NCI-H82 (cell line): ENCODE data around the gene STMN3.
"Not testable (repeated sequence)": the region's sequence is repeated elsewhere in the genome, so short reads cannot be mapped to it uniquely, and the experiment has no call there.

Experiments used
- DNase-seq: peaks from one replicate; lab custom pipeline; 2025; lab: John Stamatoyannopoulos, UW

STMN3 gene

DNA sequence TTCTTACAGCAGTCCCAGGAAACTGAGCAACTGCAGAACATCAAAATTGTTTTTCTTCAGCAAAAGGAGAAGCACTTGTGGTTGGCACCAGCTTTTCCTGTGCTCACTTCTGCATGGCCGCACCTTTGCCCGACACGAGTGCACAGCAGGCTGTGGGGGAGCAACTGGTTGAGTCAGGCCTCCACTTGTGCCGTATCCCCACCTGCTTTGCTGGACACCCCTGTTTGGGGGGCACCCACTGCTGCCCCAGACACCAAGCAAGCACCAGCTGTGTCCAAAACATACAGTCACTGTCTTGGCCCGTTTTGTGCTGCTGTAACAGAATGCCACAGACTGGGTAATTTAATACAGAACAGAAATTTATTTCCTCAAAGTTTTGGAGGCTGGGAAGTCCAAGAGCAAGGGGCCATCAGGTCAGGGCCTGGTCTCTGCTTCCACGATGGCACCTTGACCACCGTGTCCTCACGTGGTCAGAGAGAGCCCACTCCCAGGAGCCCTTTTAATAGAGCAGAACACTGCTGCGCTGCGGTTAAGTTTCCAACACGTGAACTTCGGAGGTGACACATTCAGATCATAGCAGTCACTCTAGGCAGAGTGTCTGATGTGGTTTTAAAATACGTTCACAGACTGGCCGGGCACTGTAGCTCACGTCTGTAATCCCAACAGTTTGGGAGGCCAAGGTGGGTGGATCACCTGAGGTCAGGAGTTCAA lies 17.6 kb downstream of the STMN3 start:
- DNase-seq, result no peak

DNA sequence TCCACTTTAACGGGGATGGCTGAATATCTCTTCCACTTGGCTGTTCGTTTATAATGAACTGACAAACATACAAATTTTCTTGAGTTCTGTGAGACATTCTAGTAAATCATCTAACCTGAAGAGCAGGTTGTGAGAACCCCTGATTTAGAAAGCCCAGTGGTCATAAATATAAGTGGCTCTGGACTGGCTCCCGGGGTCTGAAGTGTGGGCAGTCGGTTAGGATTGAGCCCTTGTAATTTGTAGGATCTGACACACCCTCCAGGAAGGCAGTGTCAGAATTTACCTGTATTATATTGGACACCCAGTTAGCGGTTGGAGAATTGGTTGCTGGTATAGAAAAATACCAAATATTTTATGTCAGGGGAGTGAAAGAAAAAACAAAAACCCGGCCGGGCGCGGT lies 19.5 kb downstream of the STMN3 start:
- DNase-seq, result no peak

DNA sequence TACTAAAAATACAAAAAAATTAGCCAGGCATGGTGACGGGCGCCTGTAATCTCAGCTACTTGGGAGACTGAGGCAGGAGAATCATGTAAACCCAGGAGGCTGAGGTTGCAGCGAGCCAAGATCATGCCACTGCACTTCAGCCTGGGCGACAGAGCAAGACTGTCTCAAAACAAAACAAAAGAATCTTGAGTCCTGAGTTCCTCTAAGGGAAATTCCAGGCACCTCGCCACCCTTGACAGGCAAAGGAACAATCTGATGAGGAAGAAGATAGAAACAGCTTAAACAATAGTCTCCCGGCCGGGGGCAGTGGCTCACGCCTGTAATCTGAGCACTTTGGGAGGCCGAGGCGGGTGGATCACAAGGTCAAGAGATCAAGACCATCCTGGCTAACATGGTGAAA lies 21.8 kb downstream of the STMN3 start:
- DNase-seq, result not testable (repeated sequence)

DNA sequence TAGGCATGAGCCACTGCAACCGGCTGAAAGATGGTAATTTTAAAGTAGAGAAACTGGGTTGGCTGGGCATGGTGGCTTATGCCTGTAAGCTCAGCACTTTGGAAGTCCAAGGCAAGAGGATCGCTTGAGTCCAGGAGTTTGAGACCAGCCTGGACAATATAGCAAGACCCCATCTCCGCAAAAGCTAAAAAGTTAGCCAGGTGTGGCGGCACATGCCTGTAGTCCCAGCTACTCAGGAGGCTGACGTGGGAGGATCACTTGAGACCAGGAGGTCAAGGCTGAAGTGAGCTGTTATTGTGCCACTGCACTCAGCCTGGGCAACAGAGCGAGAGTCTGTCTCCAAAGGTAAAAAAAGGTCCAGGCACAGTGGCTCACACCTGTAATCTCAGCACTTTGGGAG lies 22.3 kb downstream of the STMN3 start:
- not testable (repeated sequence) for DNase-seq

DNA sequence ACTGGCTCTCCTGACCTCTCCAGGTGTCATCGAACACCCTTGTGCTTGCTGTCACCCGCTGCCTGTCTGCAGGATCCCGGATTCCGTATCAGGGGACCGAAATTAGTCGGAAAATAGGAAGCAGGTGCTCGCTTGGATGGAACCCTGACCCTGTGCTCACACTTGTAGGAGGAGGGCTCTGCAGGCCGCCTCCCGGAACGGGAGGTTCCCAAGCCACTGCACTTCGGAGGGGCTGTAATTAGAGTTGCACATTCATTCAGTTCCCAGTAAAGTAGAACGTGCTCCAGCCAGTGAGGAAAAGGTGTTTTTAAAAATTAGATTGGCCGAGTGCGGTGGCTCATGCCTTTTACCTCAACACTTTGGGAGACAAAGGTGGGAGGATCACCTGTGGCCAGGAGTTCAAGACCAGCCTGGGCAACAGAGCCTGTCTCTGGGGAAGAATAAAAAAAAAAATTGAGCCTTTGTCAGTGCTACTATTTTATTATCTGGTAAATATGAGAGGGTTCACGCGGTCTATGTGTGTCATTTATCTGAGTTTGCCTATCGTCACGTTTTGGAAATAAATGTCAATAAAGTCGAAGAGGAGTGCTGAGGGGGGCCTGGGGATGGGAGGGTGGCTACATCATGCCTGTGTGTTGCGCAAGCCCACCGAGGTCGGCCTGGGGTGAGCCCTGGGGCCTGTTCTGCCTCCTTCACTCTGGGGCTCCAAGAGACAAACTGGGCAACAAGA lies 24.8 kb downstream of the STMN3 start:
- DNase-seq, result peak; percentile 93

DNA sequence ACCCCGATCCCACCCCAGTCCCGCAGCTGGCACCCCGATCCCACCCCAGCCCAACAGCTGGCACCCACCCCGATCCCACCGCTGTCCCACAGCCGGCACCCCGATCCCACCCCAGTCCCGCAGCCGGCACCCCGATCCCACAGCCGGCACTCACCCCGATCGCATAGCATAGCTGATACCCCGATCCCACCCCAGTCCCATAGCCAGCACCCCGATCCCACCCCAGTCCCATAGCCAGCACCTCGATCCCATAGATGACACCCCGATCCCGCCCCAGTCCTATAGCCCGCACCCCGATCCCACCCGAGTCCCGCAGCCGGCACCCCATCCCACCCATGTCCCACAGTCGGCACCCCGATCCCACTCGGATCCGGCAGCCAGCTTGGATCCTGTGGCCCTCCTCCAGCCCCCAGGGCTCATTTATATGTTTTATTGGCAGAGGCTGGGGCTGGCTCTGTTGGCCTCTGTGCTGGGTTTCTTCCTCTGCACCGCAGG lies 25.4 kb downstream of the STMN3 start:
- no peak for DNase-seq

DNA sequence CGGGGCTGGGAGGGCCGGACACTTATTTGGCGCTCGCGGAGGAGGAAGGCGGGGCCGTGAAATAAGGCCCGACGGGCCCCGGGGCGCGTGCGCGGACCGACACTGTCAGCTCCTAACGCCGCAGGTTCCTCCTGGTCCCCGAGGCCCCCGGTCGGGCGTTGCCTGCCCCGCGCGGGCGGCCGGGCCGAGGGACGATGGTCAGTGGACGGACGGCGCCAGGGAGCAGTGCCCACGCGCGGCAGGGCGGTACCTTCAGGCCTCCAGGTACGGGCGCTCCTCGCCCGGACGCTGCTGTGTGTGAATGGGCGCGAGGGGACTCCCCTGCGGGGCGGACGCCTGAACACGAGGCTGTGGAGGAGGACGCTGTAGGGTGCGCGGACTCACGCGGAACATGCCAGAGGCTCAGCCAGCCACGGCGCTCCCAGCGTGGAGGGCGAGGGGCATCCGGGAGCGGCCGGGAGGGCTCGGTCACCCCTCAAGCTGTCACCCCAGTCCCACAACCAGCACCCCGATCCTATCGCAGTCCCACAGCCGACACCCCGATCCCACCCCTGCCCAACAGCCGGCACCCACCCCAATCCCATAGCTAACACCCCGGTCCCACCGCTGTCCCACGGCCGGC lies 26.0 kb downstream of the STMN3 start:
- DNase-seq, result peak; percentile 97

DNA sequence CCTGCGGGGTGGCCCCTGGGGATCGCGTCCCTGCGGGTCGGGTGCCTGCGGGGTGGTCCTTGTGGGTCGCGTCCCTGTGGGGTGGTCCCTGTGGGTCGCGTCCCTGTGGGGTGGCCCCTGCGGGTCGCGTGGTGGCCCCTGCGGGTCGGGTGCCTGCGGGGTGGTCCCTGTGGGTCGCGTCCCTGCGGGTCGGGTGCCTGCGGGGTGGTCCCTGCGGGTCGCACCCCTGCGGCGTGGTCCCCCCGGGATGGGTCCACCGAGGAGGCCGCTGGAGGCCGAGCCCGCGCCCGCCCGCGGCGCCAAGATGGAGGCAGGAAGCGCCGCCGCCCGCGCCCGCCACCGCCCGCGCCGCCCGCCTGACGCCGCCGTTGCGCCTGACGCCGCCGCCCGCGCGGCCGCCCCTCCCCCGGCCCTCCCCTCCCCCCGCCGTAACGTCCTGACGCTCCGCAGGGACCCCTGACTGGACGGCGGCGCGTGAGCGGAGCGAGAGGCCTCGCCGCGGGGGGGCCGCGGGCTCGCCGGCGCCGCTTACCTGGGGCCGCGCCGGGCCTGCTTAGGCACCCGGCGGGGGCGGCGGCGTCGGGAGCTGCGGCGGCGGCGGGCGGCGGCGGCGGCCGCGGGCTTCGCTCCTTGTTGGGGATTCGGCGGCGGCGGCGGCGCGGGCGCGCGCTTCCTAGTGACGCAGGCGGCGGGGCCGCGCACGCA lies 26.6 kb downstream of the STMN3 start, which contains the start of gene GMEB2:
Gene GMEB2 (minus strand): TSS at position 678 of the 705 bp plus-strand sequence. CDS start 7,704 bp downstream, outside the sequence.
- DNase-seq, result peak; percentile 91

DNA sequence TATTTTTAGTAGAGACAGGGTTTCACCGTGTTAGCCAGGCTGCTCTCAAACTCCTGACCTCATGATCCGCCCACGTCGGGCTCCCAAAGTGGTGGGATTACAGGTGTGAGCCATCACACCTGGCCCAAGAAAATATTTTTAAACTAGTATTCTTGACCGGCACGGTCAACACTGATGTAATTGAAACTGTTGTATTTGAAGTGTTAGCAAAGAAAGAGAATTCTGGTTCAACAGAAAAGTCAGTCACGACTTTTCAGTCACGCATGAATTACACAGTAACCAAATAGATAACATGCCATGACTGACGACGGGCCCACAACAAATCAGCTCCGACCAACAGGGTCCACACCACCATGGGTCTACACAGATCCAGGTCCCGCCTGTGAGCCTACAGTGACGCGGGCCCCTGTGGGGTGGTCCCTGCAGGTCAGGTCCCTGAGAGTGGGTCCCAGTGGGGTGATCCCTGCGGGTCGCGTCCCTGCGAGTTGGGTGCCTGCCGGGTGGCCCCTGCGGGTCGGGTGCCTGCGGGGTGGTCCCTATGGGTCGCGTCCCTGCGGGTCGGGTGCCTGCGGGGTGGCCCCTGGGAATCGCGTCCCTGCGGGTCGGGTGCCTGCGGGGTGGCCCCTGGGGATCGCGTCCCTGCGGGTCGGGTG lies 27.3 kb downstream of the STMN3 start:
- peak; percentile 42 for DNase-seq

DNA sequence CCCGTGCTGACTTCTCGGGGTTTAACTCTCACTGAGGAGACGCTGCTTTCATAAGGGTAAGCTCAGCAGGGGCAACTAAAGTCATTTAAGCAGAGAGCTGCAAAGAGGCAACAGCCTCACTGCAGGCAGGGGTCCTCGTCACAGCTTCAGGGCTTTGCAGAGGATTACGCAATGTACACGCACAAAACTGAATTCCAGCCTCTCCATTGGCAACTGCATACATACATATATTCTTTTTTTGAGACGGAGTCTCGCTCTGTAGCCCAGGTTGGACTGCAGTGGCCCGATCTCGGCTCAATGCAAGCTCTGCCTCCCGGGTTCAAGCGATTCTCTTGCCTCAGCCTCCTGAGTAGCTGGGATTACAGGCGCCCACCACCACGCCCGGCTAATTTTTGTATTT lies 28.7 kb downstream of the STMN3 start:
- peak; percentile 22 for DNase-seq

DNA sequence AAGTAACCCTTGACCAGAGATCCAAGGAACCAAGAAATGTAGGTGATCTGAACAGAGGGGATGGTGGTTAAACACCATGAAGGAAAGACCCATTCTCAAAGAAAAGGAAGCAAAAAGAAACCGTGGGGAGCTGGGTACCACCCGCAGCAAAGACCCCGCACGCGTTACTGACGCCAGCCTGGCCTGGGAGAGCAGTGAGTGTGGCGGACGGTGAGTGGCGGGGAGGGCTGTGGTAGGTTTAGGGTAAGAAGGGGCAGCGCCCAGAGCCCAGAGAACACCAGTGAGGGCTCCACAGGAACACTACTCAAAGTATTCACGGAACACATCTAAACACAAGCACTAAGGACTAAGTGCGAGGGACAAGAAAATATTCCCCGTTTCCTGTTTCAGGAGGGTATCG lies 30.5 kb downstream of the STMN3 start:
- no peak for DNase-seq

DNA sequence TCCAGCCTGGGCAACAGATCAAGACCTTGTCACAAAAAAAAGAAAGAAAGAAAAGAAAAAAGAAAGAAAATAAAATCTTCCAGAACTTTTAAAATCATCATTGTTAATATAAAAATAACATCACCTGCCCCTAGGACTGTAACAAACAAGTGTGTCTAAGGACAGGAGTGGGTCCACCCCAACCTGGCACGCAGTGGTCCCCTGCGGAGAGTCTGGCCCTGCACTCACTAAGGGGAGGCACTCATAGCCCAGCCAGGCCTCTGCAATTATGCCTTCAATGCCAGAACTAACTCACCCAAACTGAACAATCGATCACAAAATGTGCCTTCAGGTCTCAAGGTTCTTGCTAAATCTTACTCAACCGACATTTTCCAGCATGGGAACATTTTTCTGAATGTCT lies 31.1 kb downstream of the STMN3 start:
- no peak for DNase-seq

DNA sequence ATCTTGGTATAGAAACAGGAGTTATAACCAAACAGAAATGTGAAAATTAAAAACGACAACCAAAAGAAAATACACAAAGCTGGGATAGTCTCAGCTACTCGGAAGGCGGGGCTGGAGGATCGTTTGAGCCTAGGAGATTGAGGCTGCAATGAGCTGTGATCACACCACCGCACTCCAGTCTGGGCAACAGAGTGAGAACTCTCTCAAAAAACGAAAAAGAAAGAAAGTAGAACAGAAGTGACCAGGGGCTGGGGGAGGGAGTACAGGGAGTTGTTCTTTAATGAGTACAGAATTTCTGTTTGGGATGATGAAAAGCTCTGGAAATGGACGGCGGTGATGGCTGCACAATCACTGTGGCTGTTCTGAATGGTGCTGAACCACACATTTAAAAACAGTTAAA lies 32.2 kb downstream of the STMN3 start:
- no peak for DNase-seq

DNA sequence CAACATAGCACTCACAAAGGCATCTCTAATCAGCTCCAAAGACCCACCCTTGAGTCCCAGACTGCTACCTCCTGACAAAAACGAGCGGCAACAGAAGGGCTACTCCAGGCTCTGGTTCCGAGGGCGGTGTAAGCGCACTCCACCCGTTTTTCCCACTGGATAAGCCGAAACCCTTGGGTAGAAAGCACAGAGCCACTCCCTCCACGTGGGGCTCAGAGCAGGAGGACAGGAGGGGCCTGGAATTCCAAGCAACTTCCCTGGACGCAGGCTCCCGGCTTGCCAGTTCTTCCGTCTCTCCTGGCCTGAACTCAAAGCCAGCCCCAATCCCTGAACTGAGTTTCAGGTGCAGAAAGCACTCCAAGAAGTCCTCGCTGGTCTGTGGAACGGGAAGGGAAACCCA lies 33.7 kb downstream of the STMN3 start:
- no peak for DNase-seq

DNA sequence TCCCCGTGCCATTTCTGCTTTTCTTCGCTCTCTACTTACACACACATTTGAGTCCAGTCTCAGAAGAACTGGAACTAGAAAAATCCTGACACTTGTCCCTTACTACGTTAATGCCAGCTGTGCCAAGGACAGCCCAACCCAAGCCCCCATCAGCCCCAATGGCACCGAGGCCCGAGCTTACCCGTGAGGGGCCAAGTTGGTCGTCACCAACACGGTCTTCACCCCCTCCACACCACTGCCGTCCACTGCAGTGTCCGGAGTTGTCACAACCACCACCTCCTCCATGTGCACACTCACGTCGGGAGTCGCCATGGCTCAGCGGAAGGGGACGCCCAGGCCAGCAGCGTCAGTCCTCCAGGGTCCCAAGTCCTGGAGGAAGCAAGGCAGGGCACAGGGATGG lies 34.1 kb downstream of the STMN3 start:
- DNase-seq, result no peak

DNA sequence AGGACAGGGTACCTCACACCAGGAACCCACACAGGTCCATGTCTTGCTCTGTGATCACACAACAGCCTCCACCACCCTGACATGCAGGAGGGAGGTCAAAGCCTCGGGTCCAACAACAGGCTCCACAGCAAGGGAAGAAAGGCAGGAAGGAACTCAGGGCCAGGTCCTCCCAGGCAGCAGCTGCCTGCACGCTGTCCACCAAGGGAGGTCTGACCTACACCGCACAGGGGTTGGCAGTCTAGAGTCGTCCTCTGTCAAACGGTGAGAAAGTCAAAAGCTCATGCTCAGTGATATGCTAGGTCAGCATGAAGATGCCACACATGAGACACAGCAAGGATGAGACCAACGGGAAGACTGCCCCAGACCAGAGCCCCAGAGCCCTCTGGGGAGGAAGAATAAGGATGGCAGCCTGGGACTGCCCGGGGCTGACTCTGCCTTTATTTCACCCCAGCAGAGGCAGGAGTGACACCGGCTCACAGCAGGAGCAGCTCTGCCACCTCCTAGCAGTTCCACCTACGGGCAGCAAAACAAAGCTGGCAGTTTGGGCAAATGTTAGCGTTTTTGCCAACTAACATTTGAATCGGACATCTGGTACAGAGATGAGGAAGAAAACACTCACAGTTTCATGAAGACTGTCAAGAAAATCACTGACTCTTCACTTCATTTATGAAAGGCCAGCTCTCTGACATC lies 34.8 kb downstream of the STMN3 start:
- no peak for DNase-seq

DNA sequence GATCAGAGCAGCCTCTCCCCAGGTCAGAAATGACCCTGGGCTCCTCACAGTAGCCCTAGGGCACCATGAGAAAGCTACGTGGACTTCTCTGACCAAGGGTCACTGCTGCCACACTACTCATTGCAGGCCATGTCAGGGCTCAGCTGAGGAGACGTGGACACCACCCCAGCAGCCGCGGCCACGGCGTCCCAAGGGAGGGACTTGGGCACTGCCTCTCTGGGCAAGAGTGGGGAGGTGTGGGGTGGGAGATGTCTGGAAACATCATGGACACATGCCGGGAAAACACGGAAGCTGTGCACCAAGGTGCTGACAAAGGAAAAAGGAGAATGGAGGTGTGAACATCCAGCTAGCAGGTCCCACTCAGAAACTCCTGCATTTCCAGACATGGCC lies 35.4 kb downstream of the STMN3 start:
- no peak for DNase-seq

DNA sequence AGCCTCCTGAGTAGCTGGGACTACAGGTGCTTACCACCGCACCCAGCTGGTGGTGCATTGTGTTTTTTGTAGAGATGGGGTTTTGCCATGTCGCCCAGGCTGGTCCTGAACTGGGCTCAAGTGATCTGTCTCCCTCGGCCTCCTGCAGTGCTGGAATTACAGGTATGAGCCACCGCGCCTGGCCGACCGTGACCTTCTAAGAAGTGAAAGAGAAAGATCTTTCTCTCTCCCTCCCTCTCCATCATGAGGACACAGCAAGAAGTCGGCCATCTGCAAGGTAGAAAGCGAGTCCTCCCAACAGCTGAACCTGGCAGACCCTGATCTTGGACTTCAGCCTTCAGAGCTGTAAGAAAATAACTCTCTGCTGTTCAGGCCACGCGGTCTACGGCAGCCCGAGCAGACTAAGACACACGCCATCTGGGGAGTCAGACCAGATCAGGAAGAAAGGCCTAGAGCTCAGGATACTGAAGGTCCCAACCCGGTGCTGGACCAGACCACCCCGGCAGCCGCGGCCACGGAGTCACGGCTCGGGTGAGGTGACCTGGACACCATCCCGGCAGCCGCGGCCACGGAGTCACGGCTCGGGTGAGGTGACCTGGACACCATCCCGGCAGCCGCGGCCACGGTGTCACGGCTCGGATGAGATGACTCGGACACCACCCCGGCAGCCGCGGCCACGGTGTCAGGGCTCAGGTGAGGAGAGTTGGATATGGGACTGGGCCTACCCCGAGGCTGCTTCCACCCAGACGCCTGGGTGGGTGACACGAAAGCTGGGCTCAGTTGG lies 35.9 kb downstream of the STMN3 start:
- no peak for DNase-seq

DNA sequence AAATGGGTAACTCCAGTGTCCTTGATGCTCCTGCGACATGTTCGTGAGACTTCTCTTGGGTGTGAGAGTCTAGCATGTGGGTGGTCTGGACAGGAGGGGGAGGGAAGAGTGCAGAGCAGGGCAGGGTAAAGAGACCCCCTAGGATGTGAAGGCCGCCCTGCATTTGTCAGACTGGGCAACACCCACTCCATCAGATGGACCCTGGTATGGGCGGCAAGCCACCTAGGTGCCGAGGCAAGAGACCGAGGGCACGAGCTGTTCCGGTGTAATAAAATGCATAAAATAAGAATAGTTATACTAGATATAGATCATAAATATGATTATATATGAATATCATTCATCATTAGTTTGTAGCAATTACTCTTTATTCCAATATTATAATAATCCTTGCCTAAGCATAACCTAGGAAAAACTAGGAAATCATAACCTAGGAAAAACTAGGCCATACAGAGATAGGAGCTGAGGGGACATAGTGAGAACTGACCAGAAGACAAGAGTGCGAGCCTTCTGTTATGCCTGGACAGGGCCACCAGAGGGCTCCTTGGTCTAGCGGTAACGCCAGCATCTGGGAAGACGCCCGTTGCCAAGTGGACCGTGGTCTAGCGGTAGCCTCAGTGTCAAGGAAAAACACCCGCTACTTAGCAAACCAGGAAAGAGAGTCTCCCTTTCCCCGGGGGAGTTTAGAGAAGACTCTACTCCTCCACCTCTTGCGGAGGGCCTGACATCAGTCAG lies 39.2 kb downstream of the STMN3 start:
- DNase-seq, result not testable (repeated sequence)
